Measurements from ENCODE around the gene CYB561. TPM values are rescaled to one million over a fixed set of nuclear protein-coding genes. Genes with fewer than 3 reads are reported as not detected.

CYB561 gene
- total RNA-seq, 1 donor from 2014 or later, result 23.0 TPM

GRCh38 chr17:63452962-63453551 lies 7.0 kb upstream of the CYB561 start:
- Histone ChIP-seq H3K27ac (no peak overlapping the region), H3K9me3 (no peaks in the 10 kb centered on the region), H3K27me3 (no peaks in the 10 kb centered on the region), H3K36me3 (no peaks in the 10 kb centered on the region), H3K4me3 (no peak overlapping the region), H3K4me1 (no peaks in the 10 kb centered on the region)
- intact Hi-C loops (cut with DNase I), result no loop called here
- no peak for DNase-seq (ENCODE audit: low spot score in 2 of 2)
- TF ChIP-seq, protein P1, sequence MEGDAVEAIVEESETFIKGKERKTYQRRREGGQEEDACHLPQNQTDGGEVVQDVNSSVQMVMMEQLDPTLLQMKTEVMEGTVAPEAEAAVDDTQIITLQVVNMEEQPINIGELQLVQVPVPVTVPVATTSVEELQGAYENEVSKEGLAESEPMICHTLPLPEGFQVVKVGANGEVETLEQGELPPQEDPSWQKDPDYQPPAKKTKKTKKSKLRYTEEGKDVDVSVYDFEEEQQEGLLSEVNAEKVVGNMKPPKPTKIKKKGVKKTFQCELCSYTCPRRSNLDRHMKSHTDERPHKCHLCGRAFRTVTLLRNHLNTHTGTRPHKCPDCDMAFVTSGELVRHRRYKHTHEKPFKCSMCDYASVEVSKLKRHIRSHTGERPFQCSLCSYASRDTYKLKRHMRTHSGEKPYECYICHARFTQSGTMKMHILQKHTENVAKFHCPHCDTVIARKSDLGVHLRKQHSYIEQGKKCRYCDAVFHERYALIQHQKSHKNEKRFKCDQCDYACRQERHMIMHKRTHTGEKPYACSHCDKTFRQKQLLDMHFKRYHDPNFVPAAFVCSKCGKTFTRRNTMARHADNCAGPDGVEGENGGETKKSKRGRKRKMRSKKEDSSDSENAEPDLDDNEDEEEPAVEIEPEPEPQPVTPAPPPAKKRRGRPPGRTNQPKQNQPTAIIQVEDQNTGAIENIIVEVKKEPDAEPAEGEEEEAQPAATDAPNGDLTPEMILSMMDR (IDR thresholded peaks at IDR 0.05), result no peak

DNA sequence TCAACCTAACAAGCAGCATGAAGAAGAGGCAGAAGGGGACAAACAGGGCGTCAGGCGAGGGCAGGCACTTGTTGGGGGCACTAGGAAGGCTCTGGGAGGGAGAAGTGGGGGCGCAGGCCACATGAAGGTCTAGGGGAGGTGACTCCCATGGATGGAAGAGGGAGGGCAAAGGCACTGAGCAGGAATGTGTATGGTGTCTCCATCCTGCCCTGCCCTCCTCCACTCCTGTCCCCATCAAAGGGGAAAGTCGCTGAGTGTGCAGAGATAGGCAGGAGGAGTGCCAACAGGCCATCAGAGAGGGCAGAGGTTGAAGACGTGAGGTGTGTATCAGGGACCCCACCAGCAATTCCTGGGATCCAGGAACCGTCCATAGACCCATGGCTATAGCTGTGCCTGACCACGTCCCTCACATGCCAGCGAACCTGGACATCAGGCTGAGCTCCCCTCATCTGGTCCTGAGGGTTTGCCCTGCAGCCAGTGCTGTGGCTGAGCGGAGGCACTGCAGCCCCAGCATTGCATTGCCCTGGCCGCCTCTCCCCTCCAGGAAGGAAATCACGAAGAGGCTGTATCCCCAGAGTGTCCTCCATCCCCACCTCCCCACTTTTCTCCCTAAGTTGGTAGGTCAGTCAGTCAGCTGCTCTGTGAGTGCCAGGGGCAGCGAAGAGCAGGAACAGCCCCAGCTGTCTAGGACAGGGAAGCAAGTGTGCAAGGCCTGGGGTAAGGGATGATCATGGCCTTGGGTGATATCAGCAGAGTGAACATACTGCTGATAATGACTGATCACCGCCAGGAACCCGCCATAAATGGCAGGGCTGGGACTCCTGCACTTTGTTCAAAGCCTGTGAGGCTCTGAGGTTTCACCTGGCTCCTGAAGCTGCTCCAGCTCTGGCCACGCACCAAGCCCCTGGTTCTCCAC lies 6.2 kb upstream of the CYB561 start:
- Histone ChIP-seq H3K4me3 (no peak overlapping the region), H3K36me3 (no peaks in the 10 kb centered on the region), H3K4me1 (peaks cover 0 to 1% of the 10 kb centered on the region in 2 donors), H3K27ac (no peak overlapping the region), H3K9me3 (no peaks in the 10 kb centered on the region), H3K27me3 (no peaks in the 10 kb centered on the region)
- intact Hi-C loops (cut with DNase I), result no loop called here
- no peak for DNase-seq (ENCODE audit: low spot score in 2 of 2)
- TF ChIP-seq, protein P1 (IDR thresholded peaks at IDR 0.05), result no peak

DNA sequence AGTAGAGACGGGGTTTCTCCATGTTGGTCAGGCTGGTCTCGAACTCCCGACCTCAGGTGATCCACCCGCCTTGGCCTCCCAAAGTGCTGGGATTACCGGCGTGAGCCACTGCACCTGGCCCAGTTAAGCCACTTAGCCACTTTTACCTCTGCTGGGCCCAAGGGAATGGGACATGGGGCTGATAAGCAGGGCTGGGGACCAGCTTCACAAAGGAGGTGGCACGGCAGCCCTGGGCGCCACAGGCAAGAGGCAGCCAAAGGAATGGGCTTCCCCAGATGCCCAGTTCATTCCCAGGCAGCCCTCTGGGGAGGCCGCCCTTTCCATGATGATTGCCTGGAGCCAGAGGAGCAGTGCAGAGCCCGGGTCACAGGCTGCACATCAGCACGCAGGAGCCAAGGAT lies 5.0 kb upstream of the CYB561 start:
- TF ChIP-seq, protein P1 (IDR thresholded peaks at IDR 0.05), result no peak
- no peak overlapping the region for H3K27ac ChIP-seq
- H3K4me1 ChIP-seq, result peaks cover 4 to 7% of the 10 kb centered on the region in 2 donors
- no peaks in the 10 kb centered on the region for H3K27me3 ChIP-seq
- no peaks in the 10 kb centered on the region for H3K9me3 ChIP-seq
- no peak for DNase-seq (ENCODE audit: low spot score in 2 of 2)
- intact Hi-C loops (cut with DNase I), result no loop called here
- no peak overlapping the region for H3K4me3 ChIP-seq
- no peaks in the 10 kb centered on the region for H3K36me3 ChIP-seq

DNA sequence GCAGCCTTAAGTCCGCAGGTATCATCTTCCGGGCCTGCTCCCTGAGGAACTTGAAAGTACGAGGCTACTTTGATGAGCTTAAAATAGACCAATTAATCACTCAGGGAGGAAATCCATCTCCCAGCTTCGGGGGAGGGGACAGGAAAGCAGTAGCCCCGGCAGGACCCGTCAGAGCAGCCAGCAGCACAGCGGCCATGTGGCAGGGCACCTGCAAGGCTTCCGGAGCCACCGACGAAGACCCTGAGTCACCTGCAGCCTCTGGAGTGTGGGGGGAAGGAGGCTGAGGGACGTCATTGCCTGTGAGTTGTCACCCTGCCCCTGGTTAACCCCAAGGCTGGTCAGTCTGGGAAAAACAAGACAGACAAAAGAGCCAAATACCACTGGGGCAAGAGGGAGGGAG lies 4.4 kb upstream of the CYB561 start:
- intact Hi-C loops (cut with DNase I), result no loop called here
- no peaks in the 10 kb centered on the region for H3K27me3 ChIP-seq
- TF ChIP-seq, protein P1 (IDR thresholded peaks at IDR 0.05), result no peak
- H3K36me3 ChIP-seq, result no peaks in the 10 kb centered on the region
- no peak overlapping the region for H3K4me3 ChIP-seq
- no peaks in the 10 kb centered on the region for H3K9me3 ChIP-seq
- no peak overlapping the region for H3K27ac ChIP-seq
- H3K4me1 ChIP-seq, result peaks cover 6 to 7% of the 10 kb centered on the region in 2 donors
- no peak for DNase-seq (ENCODE audit: low spot score in 2 of 2)

DNA sequence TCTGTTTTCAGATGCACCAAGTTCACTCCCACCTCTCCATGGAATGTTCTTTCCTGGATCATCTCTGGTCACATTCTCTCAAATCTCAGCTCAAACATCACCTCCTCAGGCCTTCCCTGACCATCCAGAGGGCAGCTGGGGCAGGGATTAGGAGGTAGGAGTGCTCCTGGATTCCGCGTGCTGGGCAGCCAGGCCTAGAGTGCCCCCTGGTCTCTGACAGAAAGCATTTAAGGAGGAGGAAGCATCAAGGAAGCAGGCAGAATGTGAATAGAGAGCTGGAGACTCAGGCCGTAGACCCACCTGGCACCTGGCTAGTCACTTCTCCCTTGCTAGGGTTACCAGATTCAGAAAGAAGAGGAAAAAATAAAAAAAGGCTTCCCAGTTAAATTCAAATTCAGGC lies 2.5 kb upstream of the CYB561 start:
- DNase-seq (ENCODE audit: low spot score in 2 of 2), result no peak
- Histone ChIP-seq H3K27me3 (no peaks in the 10 kb centered on the region), H3K36me3 (no peaks in the 10 kb centered on the region), H3K4me1 (peaks cover 8 to 9% of the 10 kb centered on the region in 2 donors), H3K4me3 (no peak overlapping the region), H3K9me3 (no peaks in the 10 kb centered on the region), H3K27ac (no peak overlapping the region)
- TF ChIP-seq, protein P1 (IDR thresholded peaks at IDR 0.05), result no peak
- intact Hi-C loops (cut with DNase I), result loop anchor here (5.0 kb wide), 1 partner anchor 174 kb away; the partner anchor contains the start of gene MAP3K3
